A673 (cell line): Measurements from ENCODE around the gene SAFB2. TPM values are rescaled to one million over a fixed set of nuclear protein-coding genes. Genes with fewer than 3 reads are reported as not detected.

ENCODE experiments used
- BruUV-seq: library from RNA; stranded (reverse); fragments of 400-500 nt; replicated peaks from 2 replicates; lab custom pipeline; 2021; lab: Mats Ljungman, UMichigan
- CTCF ChIA-PET: fragments of 300-600 bp; sonication (Branson Sonifier 250); formaldehyde crosslinking; loops from one replicate; lab custom pipeline; 2022; ENCODE audit warnings: antibody characterized with exemption; lab: Charles Lee
- POLR2A ChIA-PET: fragments of 300-600 bp; sonication (Branson Sonifier 250); formaldehyde crosslinking; loops from one replicate; lab custom pipeline; 2022; ENCODE audit warnings: antibody characterized with exemption; ENCODE audit not compliant: low non-redundant PET; lab: Charles Lee
- DNase-seq: peaks from one replicate; pipeline ENCODE4 v3.0.0-alpha.2; 2015; ENCODE audit warnings: low spot score
- H3K27ac ChIP-seq: fragments of 200-600 bp; sonication (generic); 2 replicates; pipeline ENCODE4 v1.5.1; 2016; ENCODE audit warnings: mixed run types, low read depth, mild to moderate bottlenecking, mixed read lengths, antibody characterized with exemption, low read length; ENCODE audit not compliant: poor library complexity, severe bottlenecking
- H3K27me3 ChIP-seq: fragments of 200-600 bp; sonication (generic); replicated peaks from 2 replicates; pipeline ENCODE4 v1.6.1; 2017; ENCODE audit warnings: mixed run types, low read depth, mild to moderate bottlenecking, mixed read lengths, antibody characterized with exemption, low read length; ENCODE audit not compliant: insufficient read depth, poor library complexity
- H3K36me3 ChIP-seq: fragments of 200-600 bp; sonication (generic); 2 replicates; pipeline ENCODE4 v1.6.1; 2016; ENCODE audit warnings: mixed run types, mild to moderate bottlenecking, mixed read lengths, antibody characterized with exemption, low read length; ENCODE audit not compliant: insufficient read depth, poor library complexity, severe bottlenecking
- H3K4me1 ChIP-seq: fragments of 200-600 bp; sonication (generic); 2 replicates; pipeline ENCODE4 v1.6.1; 2017; ENCODE audit warnings: mixed run types, mild to moderate bottlenecking, mixed read lengths, antibody characterized with exemption, low read length; ENCODE audit not compliant: insufficient read depth, poor library complexity, severe bottlenecking
- H3K4me3 ChIP-seq: fragments of 200-600 bp; sonication (generic); 2 replicates; pipeline ENCODE4 v1.5.1; 2016; ENCODE audit warnings: low read depth, mixed run types, mild to moderate bottlenecking, mixed read lengths, low read length; ENCODE audit not compliant: poor library complexity, severe bottlenecking
- H3K9me3 ChIP-seq: fragments of 200-600 bp; sonication (generic); 2 replicates; pipeline ENCODE4 v1.6.1; 2016; ENCODE audit warnings: mixed run types, low read depth, mild to moderate bottlenecking, mixed read lengths, antibody characterized with exemption, low read length; ENCODE audit not compliant: poor library complexity, severe bottlenecking
- CTCF ChIP-seq: fragments of 300-800, 200-600 bp; sonication (generic); conservative IDR thresholded peaks from 2 replicates; pipeline ENCODE4 v1.5.1; 2017; ENCODE audit warnings: low read depth, mild to moderate bottlenecking, antibody characterized with exemption, low read length, moderate library complexity, mixed read lengths
- EZH2 ChIP-seq: fragments of 200-600 bp; sonication (generic); IDR thresholded peaks from 2 replicates; pipeline ENCODE4 v1.6.1; 2017; ENCODE audit warnings: borderline replicate concordance, low read depth, mild to moderate bottlenecking, mixed read lengths, antibody characterized with exemption, low read length; ENCODE audit not compliant: poor library complexity, severe bottlenecking
- intact Hi-C: fragments of 100-400 bp; cut with micrococcal nuclease; formaldehyde crosslinking; loops from one replicate; pipeline ENCODE4 v1.10.0; 2022; ENCODE audit not compliant: unreplicated experiment
- total RNA-seq: library from RNA; stranded (reverse); gene quantifications from 2 replicates; pipeline ENCODE4 v1.2.3, GENCODE V29; 2021

SAFB2 gene
- total RNA-seq, 1 experiment from 2014 or later = 153 TPM

- Histone ChIP-seq H3K4me3 (no peak overlapping the region), H3K27me3 (no peaks in the 10 kb centered on the region), H3K4me1 (no peaks in the 10 kb centered on the region), H3K36me3 (no peaks in the 10 kb centered on the region), H3K9me3 (no peaks in the 10 kb centered on the region), H3K27ac (no peak overlapping the region)
- POLR2A ChIA-PET = interaction anchor here (0.5 kb wide), 1 partner anchor 173 kb away, joined by 3 read pairs; no protein-coding TSS in a partner anchor
- CTCF ChIA-PET = no interaction called here
- DNase-seq = no peak
- no peak for TF ChIP-seq EZH2
- no peak for TF ChIP-seq CTCF
- intact Hi-C loops = no loop called here
- no TSS peak for BruUV-seq
These were observed 76.6 kb downstream of the SAFB2 start for GRCh38 chr19:5545984-5546383.

GRCh38 chr19:5545051-5545450 is 77.5 kb downstream of the SAFB2 start:
- H3K4me3 ChIP-seq = no peak overlapping the region
- H3K36me3 ChIP-seq = no peaks in the 10 kb centered on the region
- intact Hi-C loops = no loop called here
- no peaks in the 10 kb centered on the region for H3K27me3 ChIP-seq
- CTCF ChIA-PET = no interaction called here
- no peak for DNase-seq
- POLR2A ChIA-PET = no interaction called here
- no peaks in the 10 kb centered on the region for H3K9me3 ChIP-seq
- H3K4me1 ChIP-seq = no peaks in the 10 kb centered on the region
- no TSS peak for BruUV-seq
- no peak overlapping the region for H3K27ac ChIP-seq
- no peak for TF ChIP-seq CTCF

- H3K4me1 ChIP-seq = peaks cover 9% of the 10 kb centered on the region
- DNase-seq = peak; percentile 65
- H3K36me3 ChIP-seq = no peaks in the 10 kb centered on the region
- H3K27me3 ChIP-seq = no peaks in the 10 kb centered on the region
- no peak overlapping the region for H3K4me3 ChIP-seq
- no peak overlapping the region for H3K27ac ChIP-seq
- no peaks in the 10 kb centered on the region for H3K9me3 ChIP-seq
- POLR2A ChIA-PET = no interaction called here
- TF ChIP-seq EZH2 = no peak
- peak; percentile 49 for TF ChIP-seq CTCF
- no TSS peak for BruUV-seq
- CTCF ChIA-PET = no interaction called here
- intact Hi-C loops = no loop called here
These were observed 79.9 kb downstream of the SAFB2 start for GRCh38 chr19:5542665-5543064.
